ENCODE data around the gene SNF8. TPM values are rescaled to one million over a fixed set of nuclear protein-coding genes. Genes with fewer than 3 reads are reported as not detected.

SNF8 gene
- total RNA-seq, 2 experiments from 2014 or later: 87.5 to 99.7 TPM

DNA sequence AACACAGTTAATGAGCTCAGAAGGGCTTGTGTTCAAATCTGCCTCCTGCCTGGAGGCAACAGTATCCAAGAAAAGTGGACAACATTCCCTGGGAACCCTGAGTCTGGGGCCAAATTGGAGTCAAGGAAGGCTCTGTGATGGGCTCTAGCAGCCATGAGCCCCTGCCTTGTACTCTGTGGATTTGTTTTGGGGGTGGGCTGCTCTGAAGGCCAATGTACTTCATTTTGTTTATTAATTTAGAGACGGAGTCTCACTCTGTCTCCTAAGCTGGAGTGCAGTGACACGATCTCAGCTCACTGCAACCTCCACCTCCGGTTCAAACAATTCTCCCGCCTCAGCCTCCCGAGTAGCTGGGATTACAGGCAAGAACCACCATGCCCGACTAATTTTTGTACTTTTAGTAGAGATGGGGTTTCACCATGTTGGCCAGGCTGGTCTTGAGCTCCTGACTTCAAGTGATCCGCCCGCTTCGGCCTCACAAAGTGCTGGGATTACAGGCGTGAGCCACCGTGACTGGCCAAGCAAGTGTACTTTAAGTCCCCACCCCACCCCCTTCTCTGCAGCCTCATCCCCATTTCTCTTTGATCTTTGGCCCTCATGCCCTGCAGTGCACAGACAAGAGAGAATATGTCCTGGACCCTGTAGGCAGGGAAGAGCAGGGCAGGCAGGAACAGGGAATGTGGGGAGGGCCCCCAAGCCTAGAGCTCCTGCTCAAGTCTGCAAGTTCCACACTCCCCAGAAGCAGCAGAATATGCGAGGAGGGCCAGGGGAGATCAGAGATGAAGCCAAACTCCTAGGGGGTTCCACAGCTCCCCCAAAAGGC is 26.4 kb upstream of the SNF8 start:
- TF ChIP-seq CTCF (IDR thresholded peaks at IDR 0.05): no peak
- H3K27me3 Mint-ChIP-seq: peaks cover 27% of the 10 kb centered on the region
- H3K27ac Mint-ChIP-seq: no peak overlapping the region
- DNase-seq: no peak
- no peaks in the 10 kb centered on the region for H3K36me3 Mint-ChIP-seq (ENCODE audit: low read depth)
- no peak for ATAC-seq
- POLR2A ChIA-PET: no interaction called here
- H3K4me1 Mint-ChIP-seq (ENCODE audit: low read depth): peaks cover 6% of the 10 kb centered on the region
- no peaks in the 10 kb centered on the region for H3K9me3 Mint-ChIP-seq
- no peak overlapping the region for H3K4me3 Mint-ChIP-seq
- CTCF ChIA-PET: no interaction called here
- intact Hi-C loops (cut with micrococcal nuclease): no loop called here

- DNase-seq (no peak), ATAC-seq (no peak)
- CTCF ChIA-PET: no interaction called here
- no peaks in the 10 kb centered on the region for H3K9me3 Mint-ChIP-seq
- peaks cover 29% of the 10 kb centered on the region for H3K27me3 Mint-ChIP-seq
- H3K36me3 Mint-ChIP-seq (ENCODE audit: low read depth): no peaks in the 10 kb centered on the region
- POLR2A ChIA-PET: no interaction called here
- H3K4me1 Mint-ChIP-seq (ENCODE audit: low read depth): peaks cover 6% of the 10 kb centered on the region
- no peak overlapping the region for H3K4me3 Mint-ChIP-seq
- intact Hi-C loops (cut with micrococcal nuclease): no loop called here
- no peak for TF ChIP-seq CTCF (IDR thresholded peaks at IDR 0.05)
- H3K27ac Mint-ChIP-seq: no peak overlapping the region
Measured at GRCh38 chr17:48970224-48970623, 25.6 kb upstream of the SNF8 start.

DNA sequence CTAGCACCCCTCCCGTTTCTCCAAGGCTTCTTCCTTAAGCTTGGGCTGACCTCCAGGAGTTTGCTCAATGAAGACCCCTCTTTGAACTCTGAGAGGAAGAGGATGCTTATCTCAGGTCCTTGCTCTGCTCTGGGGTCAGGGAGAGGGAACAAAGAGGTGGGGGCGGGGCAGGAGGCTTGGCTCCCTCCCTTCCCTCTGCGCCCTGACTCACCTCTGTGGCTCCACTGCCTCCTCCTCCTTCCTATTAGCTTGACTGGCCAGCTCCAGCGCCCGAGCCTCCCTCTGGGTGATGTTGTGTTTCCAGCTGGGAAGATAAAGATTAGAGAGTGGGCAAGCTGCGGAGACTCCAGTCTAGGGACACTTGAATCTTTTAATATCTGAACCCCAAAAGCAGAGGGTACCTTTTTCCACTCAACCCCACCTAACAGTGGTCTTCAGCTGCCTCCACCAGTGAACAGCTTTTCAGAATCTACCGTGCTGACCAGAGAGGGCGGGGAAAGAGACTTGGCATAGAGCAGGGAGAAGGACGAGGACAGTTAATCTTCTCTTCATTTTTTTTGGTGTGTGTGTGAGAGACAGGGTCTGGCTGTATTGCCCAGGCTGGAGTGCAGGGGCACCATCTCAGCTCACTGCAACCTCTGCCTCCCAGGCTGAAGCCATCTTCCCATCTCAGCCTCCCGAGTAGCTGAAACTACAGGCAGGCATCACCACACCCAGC is 17.0 kb upstream of the SNF8 start:
- no peak for DNase-seq
- CTCF ChIA-PET: interaction anchor here (1.1 to 2.3 kb wide), 4 partner anchors 71 to 326 kb away, joined by 3 to 8 read pairs (median 3); no protein-coding TSS in a partner anchor
- H3K27me3 Mint-ChIP-seq: peaks cover 29% of the 10 kb centered on the region
- intact Hi-C loops (cut with micrococcal nuclease): loop anchor here (10.0 kb wide), 1 partner anchor 73 kb away; no protein-coding TSS in a partner anchor
- no peaks in the 10 kb centered on the region for H3K4me1 Mint-ChIP-seq (ENCODE audit: low read depth)
- no peaks in the 10 kb centered on the region for H3K36me3 Mint-ChIP-seq (ENCODE audit: low read depth)
- POLR2A ChIA-PET: interaction anchor here (0.6 kb wide), 1 partner anchor 16 kb away, joined by 3 read pairs; no protein-coding TSS in a partner anchor
- no peak for TF ChIP-seq CTCF (IDR thresholded peaks at IDR 0.05)
- no peak overlapping the region for H3K27ac Mint-ChIP-seq
- H3K4me3 Mint-ChIP-seq: no peak overlapping the region
- ATAC-seq: no peak
- no peaks in the 10 kb centered on the region for H3K9me3 Mint-ChIP-seq

DNA sequence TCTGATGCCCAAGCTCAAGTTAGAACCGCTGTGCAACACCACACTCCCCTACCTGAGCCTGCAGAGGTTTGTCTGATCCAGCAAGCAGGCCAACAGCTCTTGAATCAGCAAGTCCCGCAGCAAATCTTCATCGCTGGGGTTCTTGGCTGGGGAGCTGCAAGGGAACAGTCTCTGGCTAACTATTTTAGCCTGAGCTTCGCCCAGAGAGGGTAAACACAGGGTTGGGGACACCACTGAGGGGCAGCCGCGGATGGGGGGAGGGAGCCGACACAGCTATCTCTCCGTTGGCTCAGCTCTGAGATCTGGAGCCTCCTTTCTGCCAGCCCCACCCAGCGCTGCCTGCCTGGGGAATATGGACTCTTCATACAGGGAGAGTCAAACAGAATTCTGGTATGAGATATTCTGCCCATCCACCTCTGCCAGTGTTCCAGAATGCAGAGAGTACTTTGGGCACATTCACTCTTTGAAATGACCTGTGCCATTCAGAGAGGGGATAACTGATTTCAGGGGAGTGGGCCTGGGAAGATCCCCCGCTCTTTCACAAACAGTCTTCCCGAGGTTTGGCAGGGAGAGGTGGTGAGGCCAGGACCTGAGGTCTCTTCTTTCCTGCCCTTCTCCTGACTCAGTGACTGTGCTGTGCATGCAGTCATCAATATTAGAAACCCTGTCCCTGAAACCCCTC is 16.3 kb upstream of the SNF8 start:
- Mint-ChIP-seq H3K27ac (no peak overlapping the region), H3K36me3 (ENCODE audit: low read depth) (no peaks in the 10 kb centered on the region), H3K9me3 (no peaks in the 10 kb centered on the region), H3K27me3 (peaks cover 32% of the 10 kb centered on the region), H3K4me3 (no peak overlapping the region), H3K4me1 (ENCODE audit: low read depth) (no peaks in the 10 kb centered on the region)
- ChIA-PET POLR2A (no interaction called here), CTCF (interaction anchor here (1.1 to 2.3 kb wide), 4 partner anchors 71 to 325 kb away, joined by 3 to 8 read pairs (median 4); no protein-coding TSS in a partner anchor)
- intact Hi-C loops (cut with micrococcal nuclease): loop anchor here (10.0 kb wide), 1 partner anchor 74 kb away; no protein-coding TSS in a partner anchor
- DNase-seq: no peak
- no peak for ATAC-seq
- no peak for TF ChIP-seq CTCF (IDR thresholded peaks at IDR 0.05)

All from activated CD8-positive, alpha-beta T cell treated with anti-CD3 and anti-CD28 coated beads for 36 hours (primary cell).